GM18868 (cell line): ENCODE data around the gene SPATA32.
"Not testable (repeated sequence)": the region's sequence is repeated elsewhere in the genome, so short reads cannot be mapped to it uniquely, and the experiment has no call there.

Experiments
- ATAC-seq: cut with Tn5 transposase; IDR thresholded peaks from one replicate; pipeline ENCODE4 v1.9.1; 2021; ENCODE audit warnings: mild to moderate bottlenecking, moderate library complexity; ENCODE audit not compliant: unreplicated experiment

SPATA32 gene

GRCh38 chr17:45261577-45262515 lies at the start of gene SPATA32:
Gene SPATA32, minus strand, starts transcription at chr17:45262094. Its CDS starts 78 bp downstream, at chr17:45262016.
- no peak for ATAC-seq

- ATAC-seq: no peak
These were observed 49.5 kb upstream of the SPATA32 start for GRCh38 chr17:45311401-45311759.

GRCh38 chr17:45310380-45311324 lies 48.8 kb upstream of the SPATA32 start:
- ATAC-seq: no peak

GRCh38 chr17:45309400-45309799 lies 47.5 kb upstream of the SPATA32 start:
- ATAC-seq: no peak

- ATAC-seq: no peak
These were observed 46.9 kb upstream of the SPATA32 start for GRCh38 chr17:45308840-45309239.

- ATAC-seq: no peak
These were observed 46.1 kb upstream of the SPATA32 start for GRCh38 chr17:45308016-45308365.

- ATAC-seq: peak; percentile 57
These were observed 45.6 kb upstream of the SPATA32 start for GRCh38 chr17:45307290-45308015.

GRCh38 chr17:45306623-45307022 lies 44.7 kb upstream of the SPATA32 start:
- no peak for ATAC-seq

GRCh38 chr17:45306094-45306493 lies 44.2 kb upstream of the SPATA32 start:
- ATAC-seq: no peak

- no peak for ATAC-seq
These were observed 43.7 kb upstream of the SPATA32 start for GRCh38 chr17:45305530-45306087.

- ATAC-seq: peak; percentile 44
These were observed 40.8 kb upstream of the SPATA32 start for GRCh38 chr17:45302649-45303173.

GRCh38 chr17:45302220-45302619 lies 40.3 kb upstream of the SPATA32 start:
- ATAC-seq: not testable (repeated sequence)

- no peak for ATAC-seq
These were observed 39.8 kb upstream of the SPATA32 start for GRCh38 chr17:45301674-45302073.

GRCh38 chr17:45300060-45300751 lies 38.3 kb upstream of the SPATA32 start:
- ATAC-seq: no peak

GRCh38 chr17:45299361-45299760 lies 37.5 kb upstream of the SPATA32 start:
- ATAC-seq: no peak

- no peak for ATAC-seq
These were observed 36.8 kb upstream of the SPATA32 start for GRCh38 chr17:45298546-45299285.

- ATAC-seq: no peak
These were observed 34.9 kb upstream of the SPATA32 start for GRCh38 chr17:45296833-45297124.

GRCh38 chr17:45296003-45296832 lies 34.3 kb upstream of the SPATA32 start:
- no peak for ATAC-seq
